GM10847 (cell line): Measurements from ENCODE around the gene NRCAM.

ENCODE experiments used
- POLR2A ChIP-seq: IDR thresholded peaks from 2 replicates; pipeline ENCODE4 v1.6.1; 2011; ENCODE audit not compliant: insufficient read length; ENCODE audit errors: extremely low read depth

The NRCAM gene

GRCh38 chr7:108171164-108171563, 285.1 kb downstream of the NRCAM start:
- no peak for TF ChIP-seq POLR2A

GRCh38 chr7:108170251-108170650, 286.0 kb downstream of the NRCAM start:
- no peak for TF ChIP-seq POLR2A

- no peak for TF ChIP-seq POLR2A
Measured at GRCh38 chr7:108167460-108167859, 288.8 kb downstream of the NRCAM start.

GRCh38 chr7:108166687-108167086, 289.5 kb downstream of the NRCAM start:
- TF ChIP-seq POLR2A: no peak

GRCh38 chr7:108165723-108166122, 290.5 kb downstream of the NRCAM start:
- TF ChIP-seq POLR2A: no peak

GRCh38 chr7:108164946-108165345, 291.3 kb downstream of the NRCAM start:
- no peak for TF ChIP-seq POLR2A

- TF ChIP-seq POLR2A: no peak
Measured at GRCh38 chr7:108164342-108164741, 291.9 kb downstream of the NRCAM start.

- no peak for TF ChIP-seq POLR2A
Measured at GRCh38 chr7:108158776-108159175, 297.5 kb downstream of the NRCAM start.

- no peak for TF ChIP-seq POLR2A
Measured at GRCh38 chr7:108157606-108158335, 298.5 kb downstream of the NRCAM start.

GRCh38 chr7:108156897-108157605, 299.2 kb downstream of the NRCAM start:
- TF ChIP-seq POLR2A: no peak

GRCh38 chr7:108152198-108152597, 304.0 kb downstream of the NRCAM start:
- TF ChIP-seq POLR2A: no peak

- no peak for TF ChIP-seq POLR2A
Measured at GRCh38 chr7:108149908-108150307, 306.3 kb downstream of the NRCAM start.

- TF ChIP-seq POLR2A: no peak
Measured at GRCh38 chr7:108149119-108149518, 307.1 kb downstream of the NRCAM start.

GRCh38 chr7:108147031-108147563, 309.1 kb downstream of the NRCAM start:
- TF ChIP-seq POLR2A: no peak

GRCh38 chr7:108146070-108146842, 310.0 kb downstream of the NRCAM start:
- TF ChIP-seq POLR2A: no peak

- no peak for TF ChIP-seq POLR2A
Measured at GRCh38 chr7:108145401-108145800, 310.8 kb downstream of the NRCAM start.
